Measurements from ENCODE around the gene CD300LF.

- TF ChIP-seq CTCF (IDR thresholded peaks at IDR 0.05) (no peak), ZFX (IDR thresholded peaks at IDR 0.05; ENCODE audit: borderline replicate concordance) (no peak)
Measured at GRCh38 chr17:74682028-74682427, 30.7 kb downstream of the CD300LF start.

All from 22Rv1 (cell line).